Hematopoietic multipotent progenitor cell treated with erythropoietin and hydrocortisone succinate and interleukin-3 and kit ligand, for 15 days (in vitro differentiated cells): Measurements from ENCODE around the gene CREB3L1.

Source experiments
- DNase-seq: peaks from one replicate; pipeline ENCODE4 v3.0.0-alpha.2; 2015; ENCODE audit warnings: low spot score

The CREB3L1 gene

GRCh38 chr11:46273511-46274205, 3.8 kb upstream of the CREB3L1 start:
- DNase-seq, result peak; percentile 51

GRCh38 chr11:46275964-46276641, 1.4 kb upstream of the CREB3L1 start:
- no peak for DNase-seq

DNA sequence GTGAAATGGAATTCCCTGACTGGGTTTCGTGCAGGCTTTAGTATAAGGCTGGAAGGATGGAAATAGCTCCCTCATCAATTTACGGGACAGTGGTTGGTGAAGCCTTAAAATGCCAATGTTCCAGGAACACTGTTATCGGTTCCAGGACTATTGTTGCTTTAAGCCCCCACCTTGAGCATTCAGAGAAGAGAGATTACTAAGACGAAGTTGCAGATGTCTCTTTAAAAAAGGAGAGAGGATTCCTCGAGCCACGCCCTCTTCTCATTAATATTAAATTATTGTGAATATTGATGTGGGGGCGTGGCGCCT, 195 bp upstream of the CREB3L1 start:
- DNase-seq, result peak; percentile 69

- peak; percentile 53 for DNase-seq
Observed at GRCh38 chr11:46278387-46279125, 1.1 kb downstream of the CREB3L1 start.

- DNase-seq, result no peak
Observed at GRCh38 chr11:46279126-46280099, 2.0 kb downstream of the CREB3L1 start.

DNA sequence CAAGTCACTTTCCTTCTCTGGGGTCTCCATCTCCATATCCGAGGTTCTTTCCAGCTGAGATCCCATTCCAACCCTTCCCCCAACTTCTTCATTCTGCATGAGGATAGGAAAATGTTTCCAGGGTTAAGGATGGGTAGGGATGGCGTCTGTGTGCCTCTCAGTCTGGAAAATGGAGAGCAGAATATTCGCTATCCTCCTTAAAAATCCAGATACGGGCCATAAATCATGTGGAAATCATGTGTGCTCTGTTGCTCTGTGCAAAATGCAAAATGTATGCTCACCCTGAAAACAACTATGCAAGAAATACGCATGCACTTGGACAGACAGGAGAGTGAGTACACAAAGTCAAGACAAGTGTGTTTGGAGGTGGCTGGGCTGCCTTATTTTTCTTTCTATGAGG, 3.2 kb downstream of the CREB3L1 start:
- DNase-seq, result no peak

DNA sequence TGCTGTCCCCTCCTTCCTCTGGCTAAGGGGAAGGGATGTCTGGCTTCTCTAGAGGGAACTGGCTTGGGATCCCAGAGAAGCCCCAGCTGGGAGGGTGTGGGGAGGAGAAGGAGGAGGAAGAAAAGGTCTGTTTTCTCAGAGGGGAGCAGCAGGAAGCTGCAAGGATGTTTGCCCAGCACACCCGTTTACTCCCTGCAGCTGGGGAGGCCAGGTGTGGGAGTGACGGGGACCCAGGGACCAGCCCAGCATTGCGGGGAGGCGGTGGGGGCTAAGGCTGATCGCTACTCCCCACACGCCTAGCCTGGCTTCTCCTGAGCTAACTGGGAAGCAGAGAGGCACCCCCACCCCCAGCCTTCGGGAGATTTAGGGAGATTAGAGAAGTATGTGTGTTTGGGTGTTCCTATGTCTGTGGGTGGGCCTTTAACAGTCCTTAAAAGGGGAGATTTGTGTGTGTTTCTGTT, 3.9 kb downstream of the CREB3L1 start:
- no peak for DNase-seq

- no peak for DNase-seq
Observed at GRCh38 chr11:46285173-46285572, 7.7 kb downstream of the CREB3L1 start.

DNA sequence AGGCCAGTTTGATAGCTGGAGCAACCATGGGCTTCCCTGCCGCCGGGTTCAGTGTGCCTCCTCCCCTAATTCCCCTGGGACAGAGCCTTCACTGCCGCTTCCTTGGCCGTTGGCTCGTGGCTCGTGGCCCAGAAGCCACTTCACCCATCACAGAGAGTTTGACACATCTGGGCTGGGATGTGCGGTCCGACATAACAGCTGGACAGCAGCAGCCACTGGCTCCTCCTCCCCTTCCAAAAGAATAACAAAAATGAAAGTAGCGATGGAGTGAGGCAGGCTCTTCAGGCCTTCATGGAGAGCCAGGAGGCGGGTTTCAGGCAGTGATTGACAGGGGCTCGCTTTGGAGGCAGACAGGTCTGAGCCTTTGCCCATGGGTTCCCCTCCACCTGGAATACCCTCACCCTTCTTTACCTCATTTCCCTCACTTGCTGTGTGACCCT, 8.2 kb downstream of the CREB3L1 start:
- no peak for DNase-seq

DNA sequence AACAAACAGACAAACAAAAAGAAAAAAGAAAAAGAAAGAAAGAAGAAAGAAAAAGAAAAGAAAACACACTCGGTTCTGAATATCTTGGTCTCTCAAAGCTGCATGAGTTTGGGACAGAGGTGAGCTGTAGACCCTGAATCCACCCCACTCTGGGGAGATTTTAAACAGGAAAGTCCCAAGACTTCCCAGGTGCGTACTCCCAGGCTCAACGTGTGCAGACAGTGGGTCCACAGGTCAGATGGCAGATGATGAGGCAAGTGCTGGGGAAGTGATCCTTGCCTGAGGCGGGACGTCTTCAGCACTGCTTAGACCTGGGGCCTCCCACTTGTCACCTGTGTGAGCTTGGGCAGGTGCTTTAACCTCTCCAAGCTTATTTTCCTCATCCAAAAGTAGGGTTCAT, 9.3 kb downstream of the CREB3L1 start:
- no peak for DNase-seq

GRCh38 chr11:46288451-46288850, 11.0 kb downstream of the CREB3L1 start:
- DNase-seq, result no peak

GRCh38 chr11:46290011-46290410, 12.5 kb downstream of the CREB3L1 start:
- DNase-seq, result no peak

DNA sequence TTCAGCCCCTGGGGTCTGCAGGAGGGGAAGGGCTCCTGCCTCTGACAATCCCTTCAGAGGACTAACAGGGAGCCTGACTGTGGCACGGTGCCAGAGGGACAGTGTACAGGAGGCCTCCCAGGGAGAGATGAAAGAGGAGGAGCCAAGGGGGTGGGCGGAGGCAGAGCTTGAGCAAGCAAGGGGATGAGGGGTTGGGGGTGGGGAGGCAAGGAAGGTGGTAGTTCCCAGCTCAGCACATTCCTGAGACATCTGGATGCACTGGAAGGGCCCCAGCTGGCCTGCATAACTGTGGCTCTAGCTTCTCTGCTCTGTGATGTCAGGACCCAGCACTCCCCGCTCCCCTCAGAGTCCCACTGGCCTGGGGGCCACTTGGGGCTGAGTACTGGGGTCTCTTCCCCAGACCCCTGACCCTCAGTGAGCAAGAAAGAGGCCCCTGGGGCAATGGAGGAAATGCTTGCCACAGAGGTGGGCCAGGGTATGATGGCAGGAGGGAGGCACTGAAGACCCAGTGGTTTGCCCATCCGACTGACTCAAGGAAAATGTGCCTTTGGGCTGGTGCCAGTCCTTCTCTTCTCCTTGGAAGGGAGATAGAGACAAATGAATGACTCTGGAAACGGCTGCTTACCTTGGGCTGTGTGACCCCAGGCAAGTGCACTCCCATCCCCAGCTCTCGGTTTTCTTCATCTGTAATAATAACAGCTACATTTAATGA, 13.3 kb downstream of the CREB3L1 start:
- no peak for DNase-seq

DNA sequence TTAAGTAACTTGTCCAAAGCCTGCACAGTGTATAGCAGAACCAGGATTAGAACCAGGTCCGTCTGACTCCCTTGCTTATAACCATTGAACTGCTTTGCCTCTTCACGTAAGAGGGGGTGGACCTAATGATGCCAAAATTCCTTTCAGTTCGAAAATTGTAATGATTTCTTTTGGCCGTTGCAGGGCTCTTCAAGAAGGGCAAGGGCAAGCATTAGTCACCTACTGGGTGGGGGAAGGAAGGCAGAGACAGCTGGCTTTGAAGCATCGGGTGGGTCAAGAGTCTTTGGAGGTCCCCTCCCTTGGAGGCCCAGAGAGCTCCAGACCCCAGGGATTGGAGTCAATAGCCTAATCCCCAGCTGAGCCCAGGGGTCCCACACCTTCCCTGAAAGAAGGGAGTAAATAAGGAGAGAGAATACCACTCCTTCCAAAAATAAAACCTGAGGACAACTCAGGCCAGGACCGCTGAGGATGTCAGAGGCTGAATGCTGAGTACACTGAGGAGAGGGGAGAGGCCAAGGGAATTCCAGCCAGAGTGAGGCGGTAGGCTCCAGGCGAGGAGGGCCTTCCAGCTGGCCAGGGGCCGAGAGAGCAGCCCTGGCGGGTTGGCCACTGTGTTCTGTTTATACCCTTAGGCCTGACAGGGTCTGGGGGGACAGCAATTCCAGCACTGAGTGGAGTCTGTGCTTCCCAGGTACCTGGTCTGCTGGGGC, 14.1 kb downstream of the CREB3L1 start:
- DNase-seq, result no peak

GRCh38 chr11:46293066-46293465, 15.6 kb downstream of the CREB3L1 start:
- no peak for DNase-seq

- no peak for DNase-seq
Observed at GRCh38 chr11:46293641-46294103, 16.2 kb downstream of the CREB3L1 start.

DNA sequence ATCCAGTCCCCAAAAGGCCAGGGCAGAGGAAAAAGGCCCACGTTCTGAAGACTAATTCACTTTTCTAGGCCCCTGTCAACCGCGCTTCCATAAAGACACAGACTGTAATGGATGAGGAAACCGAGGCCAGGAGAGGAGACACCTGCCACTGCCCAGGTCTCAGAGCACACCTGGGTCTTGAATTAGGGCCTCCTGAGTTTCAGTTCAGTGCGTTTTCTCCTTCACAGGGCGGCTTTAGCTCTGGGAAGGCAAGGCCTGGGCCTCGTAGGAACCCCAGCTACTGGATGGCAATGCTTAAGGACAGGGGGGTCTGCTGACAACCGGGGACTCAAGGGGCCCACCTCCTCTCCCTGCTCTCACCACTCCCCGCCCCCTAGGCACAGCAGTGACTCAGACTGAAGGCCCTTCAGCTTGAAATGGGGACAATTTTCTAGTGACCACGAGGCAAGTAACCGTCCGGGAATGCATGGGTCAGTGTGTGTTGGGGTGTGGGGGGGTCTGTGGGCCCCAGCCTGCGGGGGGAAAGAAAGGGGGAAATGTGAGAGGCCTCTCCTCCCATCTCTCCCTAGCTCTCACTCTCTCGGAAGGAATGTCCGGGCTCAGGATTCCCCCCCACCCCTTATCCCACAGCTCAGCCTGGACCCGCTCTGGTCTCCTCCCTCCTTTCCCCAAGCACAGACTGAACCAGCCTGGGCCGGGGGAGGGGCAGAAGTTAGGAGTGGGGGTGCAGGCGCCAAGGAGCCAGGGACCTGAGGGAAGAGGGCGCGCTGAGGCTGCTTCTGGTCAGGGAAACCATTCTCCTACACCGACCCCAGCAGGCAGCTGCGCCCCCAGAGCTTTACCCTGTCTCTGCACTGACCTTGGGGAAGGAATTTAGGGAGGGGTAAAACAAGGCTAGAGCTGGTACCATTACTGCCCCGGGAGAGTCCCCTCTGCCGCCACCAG, 17.2 kb downstream of the CREB3L1 start:
- DNase-seq, result no peak

GRCh38 chr11:46295312-46296058, 18.0 kb downstream of the CREB3L1 start:
- peak; percentile 58 for DNase-seq
